ENCODE data around the gene TTC5.
"Not testable (repeated sequence)": the region's sequence is repeated elsewhere in the genome, so short reads cannot be mapped to it uniquely, and the experiment has no call there.

Gene TTC5

GRCh38 chr14:20302042-20302755 lies 3.6 kb downstream of the TTC5 start:
- Histone ChIP-seq H3K4me3 (IDR thresholded peaks at IDR 0.05; ENCODE audit: insufficient read depth, low read depth, low read length) (no peak overlapping the region), H4K20me1 (ENCODE audit: insufficient read depth) (no peaks in the 10 kb centered on the region), H3K4me2 (no peak overlapping the region), H3K9ac (no peak overlapping the region), H3K27ac (no peak overlapping the region), H3K36me3 (ENCODE audit: insufficient read depth) (no peaks in the 10 kb centered on the region), H3K4me1 (ENCODE audit: low read depth, poor library complexity, severe bottlenecking) (peaks cover 30% of the 10 kb centered on the region), H2AFZ (ENCODE audit: low read depth) (no peak overlapping the region), H3K79me2 (ENCODE audit: insufficient read depth, low read depth) (peaks cover 17% of the 10 kb centered on the region), H3K27me3 (ENCODE audit: insufficient read depth, low read depth) (no peaks in the 10 kb centered on the region)
- TF ChIP-seq CTCF (conservative IDR thresholded peaks at IDR 0.05; ENCODE audit: low read depth, low read length), result no peak

GRCh38 chr14:20295067-20295466 lies 10.7 kb downstream of the TTC5 start:
- H3K4me3 ChIP-seq (IDR thresholded peaks at IDR 0.05; ENCODE audit: insufficient read depth, low read depth, low read length), result no peak overlapping the region
- no peak for TF ChIP-seq CTCF (conservative IDR thresholded peaks at IDR 0.05; ENCODE audit: low read depth, low read length)
- H3K4me2 ChIP-seq, result no peak overlapping the region
- no peaks in the 10 kb centered on the region for H3K4me1 ChIP-seq (ENCODE audit: low read depth, poor library complexity, severe bottlenecking)
- H3K36me3 ChIP-seq (ENCODE audit: insufficient read depth), result no peaks in the 10 kb centered on the region
- no peak overlapping the region for H2AFZ ChIP-seq (ENCODE audit: low read depth)
- no peaks in the 10 kb centered on the region for H3K27me3 ChIP-seq (ENCODE audit: insufficient read depth, low read depth)
- H4K20me1 ChIP-seq (ENCODE audit: insufficient read depth), result no peaks in the 10 kb centered on the region
- no peaks in the 10 kb centered on the region for H3K79me2 ChIP-seq (ENCODE audit: insufficient read depth, low read depth)
- no peak overlapping the region for H3K27ac ChIP-seq
- no peak overlapping the region for H3K9ac ChIP-seq

- no peaks in the 10 kb centered on the region for H3K79me2 ChIP-seq (ENCODE audit: insufficient read depth, low read depth)
- H3K4me1 ChIP-seq (ENCODE audit: low read depth, poor library complexity, severe bottlenecking), result no peaks in the 10 kb centered on the region
- H2AFZ ChIP-seq (ENCODE audit: low read depth), result no peak overlapping the region
- H3K4me2 ChIP-seq, result no peak overlapping the region
- no peaks in the 10 kb centered on the region for H3K27me3 ChIP-seq (ENCODE audit: insufficient read depth, low read depth)
- no peak for TF ChIP-seq CTCF (conservative IDR thresholded peaks at IDR 0.05; ENCODE audit: low read depth, low read length)
- H3K36me3 ChIP-seq (ENCODE audit: insufficient read depth), result no peaks in the 10 kb centered on the region
- no peak overlapping the region for H3K4me3 ChIP-seq (IDR thresholded peaks at IDR 0.05; ENCODE audit: insufficient read depth, low read depth, low read length)
- H3K9ac ChIP-seq, result no peak overlapping the region
- no peaks in the 10 kb centered on the region for H4K20me1 ChIP-seq (ENCODE audit: insufficient read depth)
- no peak overlapping the region for H3K27ac ChIP-seq
Measured at GRCh38 chr14:20294636-20295035, 11.1 kb downstream of the TTC5 start.

- not testable (repeated sequence) for H3K4me1 ChIP-seq (ENCODE audit: low read depth, poor library complexity, severe bottlenecking); H3K4me2 ChIP-seq; H3K79me2 ChIP-seq (ENCODE audit: insufficient read depth, low read depth); H2AFZ ChIP-seq (ENCODE audit: low read depth); H3K4me3 ChIP-seq (IDR thresholded peaks at IDR 0.05; ENCODE audit: insufficient read depth, low read depth, low read length); H4K20me1 ChIP-seq (ENCODE audit: insufficient read depth); H3K27ac ChIP-seq; H3K27me3 ChIP-seq (ENCODE audit: insufficient read depth, low read depth); H3K9ac ChIP-seq; H3K36me3 ChIP-seq (ENCODE audit: insufficient read depth)
Measured at GRCh38 chr14:20281998-20282397, 23.8 kb downstream of the TTC5 start.

- H3K4me3 ChIP-seq (IDR thresholded peaks at IDR 0.05; ENCODE audit: insufficient read depth, low read depth, low read length); H3K79me2 ChIP-seq (ENCODE audit: insufficient read depth, low read depth); H3K4me1 ChIP-seq (ENCODE audit: low read depth, poor library complexity, severe bottlenecking); H3K4me2 ChIP-seq; H2AFZ ChIP-seq (ENCODE audit: low read depth); H3K27ac ChIP-seq; H3K27me3 ChIP-seq (ENCODE audit: insufficient read depth, low read depth); H3K9ac ChIP-seq; H3K36me3 ChIP-seq (ENCODE audit: insufficient read depth); H4K20me1 ChIP-seq (ENCODE audit: insufficient read depth): not testable (repeated sequence)
Measured at GRCh38 chr14:20280265-20280664, 25.5 kb downstream of the TTC5 start.

Measured in KMS-11 (cell line).